Stimulated activated CD4-positive, alpha-beta T cell treated with anti-CD3 and anti-CD28 coated beads, Interleukin-2, amount 100 ng/mL, for 4 hours (primary cell): Measurements from ENCODE around the gene CD81.
A peak's percentile ranks its signal among the peaks of the same experiment; 100 is the strongest.

Experiments
- DNase-seq: peaks from one replicate; pipeline ENCODE4 v3.0.0-alpha.2; 2020; ENCODE audit warnings: low read depth

The CD81 gene

DNA sequence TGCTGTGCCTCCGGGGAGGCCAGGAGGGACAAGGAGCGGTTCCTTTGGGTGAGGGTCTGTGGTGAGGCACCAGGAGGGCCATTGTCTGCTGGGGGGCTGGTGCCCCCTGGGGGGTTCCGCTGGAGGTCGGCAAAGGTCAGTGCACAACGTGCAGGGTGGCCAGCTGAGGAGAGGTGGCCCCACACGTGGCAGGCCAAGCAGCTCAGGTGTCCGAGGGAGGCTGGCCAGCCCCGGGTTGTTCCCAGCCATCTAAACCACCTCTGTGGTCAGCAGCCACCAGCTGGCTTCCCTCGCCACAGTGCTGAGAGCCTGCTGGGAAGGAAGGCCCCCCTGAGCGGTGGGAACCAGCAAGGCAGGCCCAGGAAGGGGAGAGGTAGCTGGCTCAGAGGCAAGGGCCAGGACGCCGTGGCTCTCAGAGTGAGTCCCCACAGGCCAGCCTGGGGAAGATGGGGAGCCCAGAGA, 27.7 kb downstream of the CD81 start:
- no peak for DNase-seq

DNA sequence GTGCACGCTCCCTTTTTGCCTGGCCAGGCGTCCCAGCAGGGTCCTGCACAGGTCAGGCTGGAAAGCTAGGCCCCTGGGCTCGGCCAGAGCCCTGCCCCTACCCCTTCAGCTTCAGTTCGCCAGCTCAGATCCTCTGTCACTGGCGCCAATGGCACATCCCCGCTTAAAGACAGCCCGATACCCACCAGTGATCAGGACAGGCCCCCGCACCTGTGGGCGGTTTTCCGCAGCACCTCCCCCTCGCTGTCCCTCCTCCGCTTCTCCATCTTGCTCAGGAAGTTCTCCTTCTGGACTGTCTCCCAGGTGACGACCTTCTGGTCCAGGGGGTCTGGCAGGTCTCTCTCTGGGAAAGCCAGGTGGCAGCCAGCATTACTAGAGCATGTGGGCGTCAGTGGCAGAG, 29.3 kb downstream of the CD81 start:
- DNase-seq = no peak

GRCh38 chr11:2406878-2407410, 29.8 kb downstream of the CD81 start:
- no peak for DNase-seq

DNA sequence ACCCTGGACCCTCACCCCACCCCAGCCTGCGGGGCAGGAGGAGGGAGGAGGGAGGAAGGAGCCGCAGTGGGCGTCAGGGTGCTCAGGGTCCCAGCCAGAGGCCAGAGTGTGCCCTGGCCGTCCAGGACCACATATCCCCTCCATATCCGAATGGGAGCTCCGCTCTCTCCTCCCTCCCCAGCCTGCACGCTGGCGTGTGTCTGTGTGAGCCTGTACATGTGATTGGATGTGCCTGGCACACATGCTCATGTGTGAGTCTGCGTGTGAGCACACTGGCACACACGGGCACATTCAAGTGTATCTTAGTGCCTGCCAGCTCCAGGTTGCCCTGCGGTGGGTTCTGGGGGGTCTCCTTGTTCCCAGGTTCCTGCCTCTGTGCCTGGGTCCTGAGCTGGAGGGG, 31.6 kb downstream of the CD81 start:
- DNase-seq = no peak

DNA sequence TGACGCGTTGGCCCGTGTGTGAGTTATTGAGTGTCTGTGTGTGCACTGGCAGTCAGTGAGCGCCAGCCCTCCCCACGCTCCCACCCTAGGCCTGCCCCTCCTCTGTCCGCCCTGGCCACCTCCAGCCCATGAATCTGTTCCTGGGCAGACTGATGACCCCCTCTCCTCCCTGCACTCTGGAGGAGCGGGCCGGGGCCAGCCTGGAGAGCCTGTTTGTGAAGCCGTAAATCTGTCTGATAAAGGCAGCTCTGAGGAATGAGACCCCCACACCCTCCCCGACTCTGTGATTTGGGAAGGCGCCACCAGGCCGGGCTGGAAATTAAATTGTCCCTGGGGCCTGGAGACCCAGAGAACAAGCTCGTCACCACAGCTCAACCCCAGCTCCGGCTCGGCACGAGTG, 32.0 kb downstream of the CD81 start:
- DNase-seq = no peak

DNA sequence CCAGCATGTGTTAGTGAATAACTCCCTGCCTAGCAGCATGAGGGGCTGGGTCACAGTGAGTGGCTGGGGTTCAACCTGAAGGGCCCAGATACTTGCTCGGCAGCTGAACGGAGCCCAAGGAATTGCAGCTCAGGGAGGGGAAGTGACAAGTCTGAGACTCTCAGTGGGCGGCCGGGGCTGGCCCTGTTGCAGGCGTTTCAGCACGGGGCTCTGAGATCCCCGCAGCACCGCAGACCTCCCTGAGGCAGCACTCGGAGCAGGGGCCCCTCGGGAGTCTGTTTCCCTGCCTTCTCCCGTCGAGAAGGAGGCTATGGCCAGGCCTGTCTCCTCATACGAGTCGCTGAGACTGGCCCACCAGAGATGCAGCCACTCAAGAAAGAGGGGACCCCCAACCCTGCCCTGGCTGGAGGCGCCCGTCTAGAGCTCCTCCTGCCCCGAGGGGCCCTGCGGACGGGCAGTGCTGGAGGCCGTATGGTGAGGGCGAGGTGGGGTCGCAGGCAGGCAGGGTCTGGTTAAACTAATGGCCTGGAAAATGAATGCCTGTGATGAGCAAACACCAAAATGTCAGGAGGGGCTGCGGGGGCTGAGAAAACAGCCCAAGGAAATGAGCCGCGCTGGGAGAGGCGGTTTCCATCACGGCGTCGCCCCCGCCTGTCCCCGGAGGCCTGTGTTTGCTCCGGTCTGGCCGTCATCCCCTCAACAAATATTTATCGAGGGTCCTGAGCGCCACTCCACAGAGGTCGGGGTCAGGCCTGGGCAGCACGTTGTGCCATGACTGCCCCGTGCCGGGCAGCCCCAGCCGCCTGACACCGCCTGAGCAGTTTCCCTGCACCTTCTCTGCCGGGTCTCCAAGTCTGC, 32.7 kb downstream of the CD81 start:
- DNase-seq = no peak

GRCh38 chr11:2410616-2411015, 33.5 kb downstream of the CD81 start:
- DNase-seq = no peak

DNA sequence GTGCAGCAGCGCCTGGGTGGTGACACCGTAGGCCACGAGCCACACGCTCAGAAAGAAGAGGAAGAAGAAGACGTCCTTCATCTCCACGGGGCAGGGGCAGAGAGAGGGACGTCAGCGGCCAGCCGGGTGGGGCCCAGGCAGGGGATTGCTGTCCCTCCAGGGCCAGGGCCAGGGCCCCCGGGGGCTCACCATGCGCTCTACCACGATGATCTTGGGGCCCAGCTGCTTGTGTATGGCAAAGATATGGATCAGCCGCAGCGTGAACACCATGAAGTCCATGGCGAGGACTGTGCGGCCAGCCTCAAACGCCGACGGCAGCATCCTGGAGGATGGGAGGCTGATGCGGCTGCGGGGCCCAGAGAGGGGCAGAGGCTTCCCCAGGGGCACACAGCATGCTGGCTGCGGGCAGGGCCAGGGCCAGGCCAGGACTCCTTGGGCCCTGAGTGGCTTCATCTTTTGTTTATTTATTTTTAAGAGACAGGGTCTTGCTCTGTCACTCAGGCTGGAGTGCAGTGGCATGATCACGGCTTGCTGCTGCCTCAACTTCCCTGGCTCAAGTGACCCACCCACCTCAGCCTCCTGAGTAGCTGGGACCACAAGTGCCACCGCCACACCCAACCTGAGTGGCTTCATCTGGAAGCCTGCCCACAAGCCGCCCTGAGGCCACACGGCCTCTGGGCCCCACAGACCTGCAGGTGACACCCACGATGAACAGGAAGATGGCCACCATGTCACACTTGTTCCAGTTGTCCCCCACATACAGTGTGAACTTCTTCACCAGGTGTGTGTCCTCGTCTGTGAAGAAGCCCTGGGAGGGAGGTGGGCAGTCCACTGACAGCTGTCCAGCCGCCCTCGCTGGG, 34.6 kb downstream of the CD81 start:
- no peak for DNase-seq

GRCh38 chr11:2412323-2412722, 35.2 kb downstream of the CD81 start:
- DNase-seq = no peak

GRCh38 chr11:2413742-2414579, 36.9 kb downstream of the CD81 start:
- no peak for DNase-seq

- DNase-seq = no peak
Observed at GRCh38 chr11:2414616-2415015, 37.5 kb downstream of the CD81 start.

- no peak for DNase-seq
Observed at GRCh38 chr11:2415171-2415570, 38.1 kb downstream of the CD81 start.

DNA sequence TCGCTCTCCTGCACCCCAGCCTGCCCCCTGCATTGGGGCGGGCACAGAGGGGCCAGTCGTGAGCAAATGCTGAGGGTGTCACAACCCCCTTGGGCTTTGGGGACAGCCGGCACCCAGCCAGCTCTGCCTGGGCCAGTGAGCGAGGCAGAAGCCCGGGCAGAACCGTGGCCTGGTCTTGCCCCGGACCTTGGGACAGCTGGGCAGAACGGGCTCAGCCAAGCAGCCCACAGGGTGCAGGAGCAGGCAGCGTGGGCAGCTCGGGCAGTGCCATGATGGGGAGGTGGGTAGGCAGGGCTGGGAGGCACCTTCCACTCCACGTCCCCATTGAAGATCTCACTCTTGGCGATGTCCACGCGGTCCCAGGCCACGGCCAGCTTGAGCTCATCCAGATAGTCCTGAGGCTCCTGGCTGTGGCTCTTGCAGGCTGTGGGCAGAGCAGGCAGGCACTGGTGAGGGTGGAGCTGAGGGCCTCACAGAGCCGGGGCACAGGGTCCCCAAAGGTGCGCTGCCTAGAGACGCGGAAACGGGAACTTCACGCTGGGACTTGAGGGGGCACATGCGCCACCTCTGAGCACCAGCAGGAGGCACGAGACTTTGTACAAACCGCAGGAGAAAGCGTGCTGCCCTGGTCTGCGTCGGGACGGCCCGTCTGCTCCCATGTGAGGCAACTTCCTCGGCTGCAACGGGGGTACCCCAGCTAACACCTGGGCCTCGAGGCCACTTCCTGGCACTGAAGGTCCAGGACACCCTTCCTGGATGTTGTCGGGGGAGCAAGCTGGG, 38.7 kb downstream of the CD81 start:
- DNase-seq = no peak

DNA sequence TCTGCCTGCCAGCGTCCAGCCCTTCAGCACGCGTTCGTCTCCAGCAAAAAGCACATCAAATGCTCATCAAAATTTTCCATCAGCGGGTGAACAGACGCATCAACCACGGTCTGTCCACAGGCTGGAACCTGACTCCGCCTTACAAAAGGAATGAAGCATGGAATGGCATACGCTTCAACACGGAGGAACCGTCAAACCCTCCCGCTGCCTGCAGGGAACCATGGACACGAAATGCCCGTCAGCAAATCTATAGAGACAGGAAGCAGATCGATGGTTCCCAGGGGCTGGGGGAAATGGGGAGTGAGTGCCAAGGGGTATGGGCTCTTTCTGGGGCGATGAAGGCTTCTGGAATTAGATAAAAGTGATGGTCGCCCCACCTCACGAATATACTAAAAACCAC, 39.7 kb downstream of the CD81 start:
- no peak for DNase-seq

- DNase-seq = no peak
Observed at GRCh38 chr11:2417856-2418692, 41.0 kb downstream of the CD81 start.

- no peak for DNase-seq
Observed at GRCh38 chr11:2418693-2419360, 41.7 kb downstream of the CD81 start.

GRCh38 chr11:2419638-2420501, 42.8 kb downstream of the CD81 start:
- peak; percentile 33 for DNase-seq

- peak; percentile 52 for DNase-seq
Observed at GRCh38 chr11:2420502-2421225, 43.6 kb downstream of the CD81 start.
